ENCODE measurements around the gene NNT.

The NNT gene

DNA sequence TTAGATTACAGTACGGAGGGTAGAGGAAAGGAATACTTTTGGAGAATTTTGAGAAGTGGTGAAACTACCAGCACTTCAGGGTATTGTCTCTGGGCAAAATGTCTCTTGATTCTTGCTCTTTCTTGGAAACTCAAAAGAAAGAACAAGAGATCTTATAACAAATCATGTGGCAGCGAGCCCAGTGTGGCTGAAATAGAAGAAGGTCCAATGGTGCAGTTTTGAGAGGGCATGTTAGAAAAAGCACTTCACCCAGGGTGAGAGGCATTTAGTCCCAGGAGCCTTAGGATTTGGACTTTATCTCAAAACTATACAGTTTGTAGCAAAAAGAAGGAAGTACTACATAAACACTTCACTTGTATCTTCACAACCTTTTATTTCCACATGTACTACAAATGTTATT, 39.4 kb downstream of the NNT start:
- POLR2A ChIA-PET (ENCODE audit: low non-redundant PET): no interaction called here
- DNase-seq (ENCODE audit: low spot score): no peak
- TF ChIP-seq, protein P1, sequence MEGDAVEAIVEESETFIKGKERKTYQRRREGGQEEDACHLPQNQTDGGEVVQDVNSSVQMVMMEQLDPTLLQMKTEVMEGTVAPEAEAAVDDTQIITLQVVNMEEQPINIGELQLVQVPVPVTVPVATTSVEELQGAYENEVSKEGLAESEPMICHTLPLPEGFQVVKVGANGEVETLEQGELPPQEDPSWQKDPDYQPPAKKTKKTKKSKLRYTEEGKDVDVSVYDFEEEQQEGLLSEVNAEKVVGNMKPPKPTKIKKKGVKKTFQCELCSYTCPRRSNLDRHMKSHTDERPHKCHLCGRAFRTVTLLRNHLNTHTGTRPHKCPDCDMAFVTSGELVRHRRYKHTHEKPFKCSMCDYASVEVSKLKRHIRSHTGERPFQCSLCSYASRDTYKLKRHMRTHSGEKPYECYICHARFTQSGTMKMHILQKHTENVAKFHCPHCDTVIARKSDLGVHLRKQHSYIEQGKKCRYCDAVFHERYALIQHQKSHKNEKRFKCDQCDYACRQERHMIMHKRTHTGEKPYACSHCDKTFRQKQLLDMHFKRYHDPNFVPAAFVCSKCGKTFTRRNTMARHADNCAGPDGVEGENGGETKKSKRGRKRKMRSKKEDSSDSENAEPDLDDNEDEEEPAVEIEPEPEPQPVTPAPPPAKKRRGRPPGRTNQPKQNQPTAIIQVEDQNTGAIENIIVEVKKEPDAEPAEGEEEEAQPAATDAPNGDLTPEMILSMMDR (conservative IDR thresholded peaks at IDR 0.05; ENCODE audit: low read depth): no peak
- H3K27ac ChIP-seq: no peak overlapping the region
- CTCF ChIA-PET: interaction anchor here (0.7 kb wide), 1 partner anchor 28 kb away, joined by 3 read pairs; no protein-coding TSS in a partner anchor

DNA sequence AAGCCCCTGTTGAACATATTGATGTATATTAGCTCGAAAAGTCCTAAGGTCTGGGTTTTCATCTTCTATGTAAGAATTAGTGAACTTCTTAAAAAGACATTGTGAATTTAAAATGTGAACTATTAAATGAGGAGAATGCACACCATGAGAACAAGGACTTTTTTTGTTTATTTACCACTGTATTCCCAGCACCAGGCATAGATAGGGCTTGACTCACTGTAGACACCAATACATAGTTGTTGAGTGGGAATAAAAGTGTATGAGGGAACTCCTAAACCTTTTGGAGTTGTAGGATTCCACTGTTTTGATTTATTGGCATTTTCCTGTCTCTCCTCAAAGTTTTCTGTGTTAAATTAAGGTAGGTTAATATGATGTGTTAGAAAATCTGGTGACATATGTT, 40.3 kb downstream of the NNT start:
- POLR2A ChIA-PET (ENCODE audit: low non-redundant PET): no interaction called here
- H3K27ac ChIP-seq: no peak overlapping the region
- TF ChIP-seq, protein P1 (conservative IDR thresholded peaks at IDR 0.05; ENCODE audit: low read depth): no peak
- DNase-seq (ENCODE audit: low spot score): no peak
- CTCF ChIA-PET: no interaction called here

GRCh38 chr5:43643750-43644149, 40.8 kb downstream of the NNT start:
- ChIA-PET CTCF (no interaction called here), POLR2A (ENCODE audit: low non-redundant PET) (no interaction called here)
- DNase-seq (ENCODE audit: low spot score): no peak
- no peak overlapping the region for H3K27ac ChIP-seq
- TF ChIP-seq, protein P1 (conservative IDR thresholded peaks at IDR 0.05; ENCODE audit: low read depth): no peak

DNA sequence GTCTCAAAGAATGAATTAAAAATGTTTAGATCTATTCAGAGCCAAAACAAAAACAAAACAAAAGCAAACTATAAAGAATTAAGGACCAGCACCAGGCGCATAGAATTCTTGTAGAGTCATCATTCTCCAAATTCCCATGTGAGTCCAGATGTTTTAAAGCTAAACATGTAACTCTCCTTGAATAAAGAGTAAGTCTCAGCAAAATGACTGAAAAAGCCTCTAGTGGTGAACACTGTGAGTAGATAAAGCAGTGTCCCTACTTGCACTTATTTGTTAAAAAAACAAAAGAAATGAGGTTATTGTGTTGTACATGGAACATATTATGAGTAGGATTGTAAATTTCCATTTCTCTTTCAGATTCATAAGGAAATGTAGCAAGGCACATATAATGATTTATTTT, 44.0 kb downstream of the NNT start:
- ChIA-PET POLR2A (ENCODE audit: low non-redundant PET) (no interaction called here), CTCF (interaction anchor here (1.1 kb wide), 1 partner anchor 15 kb away, joined by 3 read pairs; no protein-coding TSS in a partner anchor)
- no peak overlapping the region for H3K27ac ChIP-seq
- TF ChIP-seq, protein P1 (conservative IDR thresholded peaks at IDR 0.05; ENCODE audit: low read depth): no peak
- no peak for DNase-seq (ENCODE audit: low spot score)

- POLR2A ChIA-PET (ENCODE audit: low non-redundant PET): no interaction called here
These were observed 44.8 kb downstream of the NNT start for GRCh38 chr5:43647789-43648188.

GRCh38 chr5:43648499-43649124, 45.6 kb downstream of the NNT start:
- CTCF ChIA-PET: interaction anchor here (0.6 kb wide), 1 partner anchor 1814 kb away, joined by 3 read pairs; no protein-coding TSS in a partner anchor
- no peak for DNase-seq (ENCODE audit: low spot score)
- POLR2A ChIA-PET (ENCODE audit: low non-redundant PET): no interaction called here
- TF ChIP-seq, protein P1 (conservative IDR thresholded peaks at IDR 0.05; ENCODE audit: low read depth): no peak
- no peak overlapping the region for H3K27ac ChIP-seq

More at GRCh38 chr5:43647789-43648188, 44.8 kb downstream of the NNT start:
- no peak overlapping the region for H3K27ac ChIP-seq
- TF ChIP-seq, protein P1 (conservative IDR thresholded peaks at IDR 0.05; ENCODE audit: low read depth): no peak
- CTCF ChIA-PET: interaction anchor here (1.1 kb wide), 1 partner anchor 16 kb away, joined by 3 read pairs; no protein-coding TSS in a partner anchor
- no peak for DNase-seq (ENCODE audit: low spot score)

All from RWPE1 (cell line).